NCI-H748 treated with DMSO at 0.1 percent for 48 hours (cell line): Measurements from ENCODE around the gene CSNK1E.

ENCODE experiments used
- DNase-seq: peaks from one replicate; lab custom pipeline; 2025; lab: John Stamatoyannopoulos, UW

CSNK1E gene

DNA sequence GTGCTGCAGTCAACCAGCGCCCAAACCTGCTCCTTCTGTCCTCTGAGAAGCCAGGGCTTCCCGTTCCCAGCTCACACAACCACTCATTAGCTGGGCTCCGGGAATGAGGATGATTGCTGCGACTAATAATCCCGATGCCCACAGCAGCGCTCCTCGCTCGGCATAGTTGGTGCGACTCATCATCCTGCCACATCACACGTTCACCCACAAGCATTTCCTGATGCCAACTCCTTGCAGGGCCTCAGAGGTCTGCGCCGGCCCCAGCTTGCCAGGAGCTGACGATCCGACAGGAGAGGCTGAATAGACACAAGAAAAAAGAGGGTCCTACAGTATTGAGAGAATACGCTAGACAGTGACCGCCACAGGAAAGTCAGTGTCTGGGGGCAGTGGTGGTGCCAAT is 10.6 kb upstream of the CSNK1E start:
- DNase-seq: no peak

GRCh38 chr22:38327396-38327795 is 10.2 kb upstream of the CSNK1E start:
- no peak for DNase-seq

DNA sequence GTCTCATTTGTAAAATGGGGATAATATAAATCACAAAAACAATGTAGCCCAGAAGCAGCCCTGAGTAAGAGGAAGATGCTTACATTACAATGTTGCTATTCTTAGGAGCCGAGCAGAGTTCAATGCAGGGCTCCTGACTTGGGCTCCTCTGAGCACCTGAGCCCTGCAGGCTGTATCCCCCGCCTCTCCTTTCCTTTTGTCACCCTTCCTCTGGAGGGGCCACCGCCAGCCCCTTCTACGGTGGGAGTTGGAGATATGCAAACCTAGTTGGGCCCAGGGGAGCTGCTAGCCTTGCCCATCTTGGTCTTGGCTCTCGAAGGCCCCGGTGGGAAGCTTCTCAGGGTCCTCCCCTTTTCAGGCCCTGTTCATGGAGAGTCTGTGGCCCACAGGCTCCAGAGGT is 8.4 kb upstream of the CSNK1E start:
- DNase-seq: no peak

DNA sequence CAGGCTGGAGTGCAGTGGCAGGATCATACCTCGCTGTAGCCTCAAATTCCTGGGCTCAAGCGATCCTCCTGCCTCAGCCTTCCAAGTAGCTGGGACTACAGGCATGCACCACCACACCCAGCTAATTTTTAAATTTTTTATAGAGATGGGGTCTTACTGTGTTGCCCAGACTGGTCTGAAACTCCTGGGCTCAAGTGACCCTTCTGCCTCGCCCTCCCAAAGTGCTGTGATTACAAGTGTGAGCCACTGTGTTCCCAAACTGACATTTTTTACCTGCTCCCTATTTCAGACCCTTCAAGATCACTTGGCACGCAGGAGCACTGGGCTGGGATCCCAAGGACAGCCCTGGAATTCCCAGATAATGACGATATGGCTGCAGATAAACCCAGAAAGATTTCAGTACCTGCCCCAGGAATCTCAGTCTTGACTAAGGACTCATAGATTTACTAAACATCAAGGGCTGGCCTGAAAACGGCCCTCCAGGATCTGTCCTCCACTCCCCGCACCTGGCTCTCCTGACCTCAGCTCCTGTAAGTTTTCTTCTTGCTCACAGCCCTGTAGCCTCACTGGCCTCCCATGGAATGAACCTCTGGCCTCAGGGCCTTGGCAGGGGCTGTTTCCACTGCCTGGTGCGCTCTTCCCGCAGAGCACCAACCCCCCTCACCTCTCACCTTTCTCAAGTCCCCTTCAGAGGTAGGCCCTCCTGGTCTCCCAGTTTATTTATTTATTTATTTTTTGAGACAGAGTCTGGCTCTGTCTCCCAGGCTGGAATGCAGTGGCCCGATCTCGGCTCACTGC is 3.6 kb upstream of the CSNK1E start:
- no peak for DNase-seq

GRCh38 chr22:38318792-38319773 is 1.9 kb upstream of the CSNK1E start:
- DNase-seq: no peak

GRCh38 chr22:38317995-38318715 is 922 bp upstream of the CSNK1E start:
- DNase-seq: peak; percentile 48

GRCh38 chr22:38316364-38317121 is 690 bp downstream of the CSNK1E start:
- DNase-seq: no peak

DNA sequence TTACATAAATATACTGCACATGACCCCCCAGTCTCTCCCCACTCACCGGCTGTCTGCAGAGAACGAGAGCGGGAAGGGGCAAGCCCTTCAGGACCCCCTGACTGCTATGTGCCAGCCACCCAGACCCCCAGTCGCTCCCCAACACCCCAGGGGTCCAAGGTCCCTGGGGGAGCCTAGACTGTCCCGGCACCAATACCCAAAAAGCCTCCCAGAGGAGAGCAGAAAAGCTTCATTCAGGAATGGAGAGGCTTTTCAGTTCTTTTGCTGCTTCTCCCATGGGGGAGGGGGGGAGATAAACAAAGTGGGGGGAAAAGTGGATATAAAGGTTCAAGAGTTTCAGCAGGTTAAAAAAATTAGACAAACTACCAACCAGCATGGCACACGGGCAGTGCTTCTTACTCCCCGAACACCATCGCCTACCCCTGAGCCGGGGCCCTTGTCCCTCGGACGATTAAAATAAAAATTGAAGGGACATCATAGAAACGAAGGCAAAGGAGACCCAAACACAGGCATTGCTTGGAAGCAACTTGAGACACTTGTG is 1.3 kb downstream of the CSNK1E start:
- DNase-seq: no peak

DNA sequence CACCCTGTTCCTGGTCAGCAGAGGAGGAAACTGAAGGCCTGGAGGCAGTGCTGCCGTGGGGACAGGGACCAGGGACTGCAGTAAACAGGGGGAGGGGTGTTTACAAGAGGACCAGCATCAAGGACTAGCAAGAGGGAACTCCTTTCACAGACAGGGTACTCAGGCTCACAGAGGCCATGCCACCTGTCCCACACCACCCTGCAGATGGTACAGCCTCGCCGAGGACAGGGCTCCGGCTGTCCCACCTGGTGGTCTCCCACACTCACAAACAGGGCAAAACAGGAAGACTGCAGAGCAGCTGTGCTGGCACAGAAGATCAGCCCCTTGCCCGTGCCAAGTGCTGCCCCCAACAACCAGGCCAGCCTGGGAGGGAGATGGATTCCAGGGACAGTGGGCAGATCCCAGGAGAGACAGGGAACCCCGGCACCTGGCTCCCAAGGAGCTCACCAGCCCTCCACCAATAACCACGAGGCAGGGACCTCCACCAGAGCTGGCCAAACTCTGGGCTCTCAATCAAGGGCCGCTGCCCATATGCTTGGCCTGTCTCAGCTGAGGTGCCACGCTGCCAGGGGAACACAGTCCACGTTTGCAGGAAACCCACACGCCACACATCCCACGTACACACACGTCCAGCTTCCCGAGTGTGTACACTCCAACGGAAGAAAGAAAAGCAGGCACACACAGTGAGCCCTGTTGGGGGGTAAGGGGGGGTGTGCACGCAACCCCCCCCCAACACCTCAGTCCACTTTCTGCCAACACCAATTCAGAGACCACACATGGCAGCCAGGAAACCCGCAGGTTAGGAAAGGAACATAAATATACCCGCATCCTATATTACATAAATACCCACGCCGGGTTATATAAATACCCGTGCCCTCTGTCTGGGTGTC is 2.1 kb downstream of the CSNK1E start:
- no peak for DNase-seq

DNA sequence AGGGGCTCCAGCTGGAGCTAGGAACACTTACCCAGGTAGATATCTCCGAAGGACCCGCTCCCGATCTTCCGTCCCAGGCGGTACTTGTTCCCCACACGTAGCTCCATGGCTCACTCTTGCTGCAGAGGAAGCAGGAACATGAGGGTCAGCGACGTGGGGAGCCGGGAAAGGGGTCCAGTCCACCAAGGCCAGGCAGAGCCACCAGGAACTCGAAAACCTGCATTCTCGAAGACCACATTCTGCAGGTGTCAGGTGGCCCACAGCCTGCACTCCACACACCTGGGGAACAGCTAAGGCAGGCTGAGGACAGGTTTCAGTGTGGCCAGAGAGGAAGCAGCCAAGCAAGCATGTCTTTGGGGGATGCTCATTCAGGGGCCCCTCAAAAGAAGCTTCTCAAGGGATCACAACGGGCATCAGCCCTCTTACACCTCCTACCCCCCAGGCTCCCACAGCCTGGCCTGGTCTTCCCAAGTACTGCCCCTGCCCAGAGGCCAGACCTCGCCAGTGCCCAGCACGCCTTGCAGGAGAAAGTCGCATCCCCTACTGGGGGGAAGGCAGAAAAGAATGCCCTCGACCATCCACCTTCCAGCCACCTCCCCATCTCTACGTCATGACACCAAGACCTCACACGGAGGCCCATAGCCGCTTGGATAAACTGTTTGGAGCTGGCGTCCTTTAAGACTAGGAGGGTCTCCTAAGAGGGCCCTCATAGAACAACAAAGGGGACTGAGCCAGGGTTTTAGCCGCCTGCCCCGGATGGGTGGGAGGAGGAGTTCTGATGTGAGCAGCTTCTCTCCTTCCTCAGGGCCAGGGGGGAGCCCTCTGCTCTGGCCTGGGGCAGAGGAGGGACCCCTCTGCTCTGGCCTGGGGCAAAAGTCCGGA is 2.9 kb downstream of the CSNK1E start:
- no peak for DNase-seq

DNA sequence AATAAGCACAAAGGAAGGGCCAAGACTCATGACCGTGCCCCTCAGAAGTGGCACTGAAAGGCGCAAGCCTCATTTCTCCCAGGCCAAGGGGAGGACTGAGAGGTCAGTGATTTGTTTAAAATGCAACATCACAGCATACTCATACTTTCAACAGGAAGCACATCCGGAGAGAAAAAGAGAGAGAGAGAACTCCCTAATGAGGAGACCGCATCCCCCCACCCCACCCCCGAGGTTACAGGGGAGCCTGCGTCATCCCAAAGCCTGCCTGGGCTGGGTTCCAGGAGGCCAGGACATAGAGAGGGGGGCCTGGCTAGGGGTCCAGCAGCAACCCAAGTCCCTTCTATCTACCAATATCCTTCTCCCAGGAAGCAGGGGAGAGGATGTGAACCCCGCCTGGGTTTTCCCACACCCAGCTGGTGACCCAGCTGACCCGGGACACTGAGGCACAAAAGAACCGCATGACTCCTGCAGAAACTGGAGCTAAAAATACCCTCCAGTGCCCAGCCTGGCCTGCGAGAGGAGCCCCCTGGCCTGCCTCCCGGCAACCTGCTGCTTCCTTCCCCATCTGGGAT is 3.8 kb downstream of the CSNK1E start:
- no peak for DNase-seq

GRCh38 chr22:38312261-38312800 is 4.9 kb downstream of the CSNK1E start:
- no peak for DNase-seq

- DNase-seq: no peak
Measured at GRCh38 chr22:38311323-38311620, 6.0 kb downstream of the CSNK1E start.

DNA sequence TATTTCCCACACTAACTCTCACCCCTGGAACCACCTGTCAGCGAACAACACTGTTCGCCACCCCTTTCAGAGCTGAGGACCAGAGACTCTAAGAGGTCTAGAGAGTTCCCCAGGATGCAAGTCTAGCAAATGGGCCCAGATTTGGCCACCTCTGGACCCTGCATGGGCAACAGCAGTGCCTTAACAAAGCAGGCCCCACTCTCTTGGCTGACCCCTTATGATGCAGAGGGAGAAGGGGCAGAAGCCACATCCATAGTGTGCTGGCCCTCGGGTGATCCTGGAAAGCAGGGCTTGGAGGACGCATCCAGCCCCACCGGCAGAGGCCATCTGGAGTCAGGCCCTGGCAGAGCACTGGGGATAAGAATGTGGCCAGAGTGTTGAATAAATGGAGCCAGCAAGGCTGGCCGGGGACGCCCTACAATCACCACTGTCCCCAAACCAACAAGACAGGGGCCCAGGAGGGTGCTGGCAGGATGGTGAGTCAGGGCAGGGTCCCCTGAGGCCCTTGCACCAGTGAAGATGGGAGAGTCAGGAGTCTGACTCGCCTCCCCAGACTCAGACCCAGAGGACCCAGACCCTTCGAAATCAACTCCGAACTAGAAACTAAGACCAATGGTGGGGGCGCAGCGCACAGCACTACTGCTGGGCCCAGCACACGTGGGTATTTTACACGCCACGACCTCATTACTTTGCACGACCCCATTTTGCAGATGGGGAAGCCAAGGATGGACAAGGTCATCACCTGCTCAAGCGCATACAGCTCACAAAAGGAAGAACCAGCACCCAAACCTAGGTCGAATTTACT is 6.5 kb downstream of the CSNK1E start:
- no peak for DNase-seq

- no peak for DNase-seq
Measured at GRCh38 chr22:38309614-38310517, 7.4 kb downstream of the CSNK1E start.

- DNase-seq: no peak
Measured at GRCh38 chr22:38308791-38309498, 8.3 kb downstream of the CSNK1E start.
